COLO668 (cell line): ENCODE data around the gene PPM1G.

Experiments
- DNase-seq: peaks from one replicate; lab custom pipeline; 2025; ENCODE audit not compliant: unreplicated experiment; lab: John Stamatoyannopoulos, UW

The PPM1G gene

DNA sequence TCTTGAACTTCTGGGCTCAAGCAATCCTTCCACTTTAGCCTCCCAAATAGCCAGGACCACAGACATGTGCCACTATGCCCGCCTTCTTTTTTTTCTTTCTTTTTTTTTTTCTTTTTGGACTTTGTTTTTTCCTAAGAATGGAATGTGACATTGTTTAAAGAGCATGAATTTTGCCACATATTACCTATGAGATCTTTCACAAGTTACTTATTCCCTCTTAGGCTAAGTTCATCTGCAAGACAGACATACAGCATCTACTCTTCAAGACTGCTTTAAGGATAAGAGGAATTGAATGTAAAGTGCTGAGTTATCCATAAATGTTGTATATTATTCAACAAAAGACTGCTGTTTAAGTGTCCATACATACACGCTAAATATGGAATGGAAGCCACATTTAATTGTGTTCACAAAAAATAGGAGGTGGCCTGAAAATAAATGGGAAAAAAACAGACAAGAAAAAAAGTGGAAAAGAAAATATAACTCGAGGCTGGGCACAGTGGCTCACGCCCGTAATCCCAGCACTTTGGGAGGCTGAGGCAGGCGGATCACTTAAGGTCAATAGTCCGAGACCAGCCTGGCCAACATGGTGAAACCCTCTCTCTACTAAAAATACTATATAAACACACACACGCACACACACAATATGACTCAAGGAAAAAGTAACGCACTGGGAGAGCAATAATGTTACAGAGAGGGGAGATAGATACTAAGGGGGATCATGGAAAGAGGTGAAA is 3.2 kb upstream of the PPM1G start:
- no peak for DNase-seq

DNA sequence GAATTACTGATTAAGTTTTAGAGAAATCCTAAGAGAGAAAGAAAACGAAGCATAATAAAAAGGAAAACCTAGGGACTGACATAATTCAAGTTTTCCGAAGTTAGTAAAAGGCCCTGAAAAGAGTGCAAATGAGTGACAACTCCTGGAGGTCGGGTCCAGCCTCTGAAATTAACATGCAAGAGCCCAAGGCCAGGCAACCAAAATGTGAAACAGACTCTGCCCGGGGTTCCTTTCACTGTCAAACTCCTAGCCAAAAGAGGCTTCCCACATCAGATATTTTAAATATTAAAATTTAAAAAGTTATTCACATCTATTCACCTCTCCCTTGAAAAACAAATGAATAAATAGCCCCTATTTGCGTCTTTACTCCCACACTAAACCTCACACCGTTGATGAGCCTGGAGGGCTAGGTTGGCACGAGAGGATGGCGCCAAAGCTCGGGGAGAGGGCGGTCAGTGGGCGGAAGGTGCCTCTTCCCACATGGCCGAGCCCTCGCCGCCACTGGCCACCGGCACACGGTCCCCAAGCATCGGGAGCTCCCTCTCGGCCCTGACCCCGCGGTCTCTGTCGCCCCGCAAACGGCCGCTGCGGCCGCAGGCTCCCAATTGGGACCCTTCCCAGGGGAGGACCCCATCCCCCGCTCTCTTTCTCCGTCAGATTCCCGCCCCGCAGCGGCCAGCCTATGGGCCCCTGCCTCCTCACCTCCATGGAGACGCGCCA is 630 bp downstream of the PPM1G start:
- DNase-seq, result peak; percentile 64

DNA sequence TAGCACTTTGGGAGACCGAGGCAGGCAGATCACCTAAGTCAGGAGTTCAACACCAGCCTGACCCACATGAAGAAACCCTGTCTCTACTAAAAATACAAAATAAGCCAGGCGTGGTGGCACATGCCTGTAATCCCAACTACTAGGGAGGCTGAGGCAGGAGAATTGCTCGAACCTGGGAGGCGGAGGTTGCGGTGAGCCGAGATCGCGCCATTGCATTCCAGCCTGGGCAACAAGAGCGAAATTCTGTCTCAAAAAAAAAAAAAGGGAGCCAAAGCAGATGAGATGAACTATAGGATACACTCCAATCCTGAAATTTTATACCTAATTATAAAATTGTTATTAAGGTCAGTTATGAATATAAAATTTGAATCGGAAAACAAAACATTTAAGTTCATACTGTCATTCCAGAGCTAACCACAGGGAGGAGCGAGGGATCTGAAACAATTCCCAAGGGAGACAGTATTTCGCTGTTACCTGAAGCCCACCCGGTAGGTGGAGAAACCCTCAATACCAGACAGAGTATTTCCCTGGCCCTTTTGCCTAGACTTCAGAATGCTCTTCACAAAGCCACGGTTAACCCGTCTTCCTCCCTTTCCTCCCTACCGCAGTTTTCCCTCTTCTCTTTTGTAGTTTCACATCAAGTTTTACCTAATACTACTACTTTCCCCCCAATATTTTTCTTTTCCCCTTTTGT is 1.4 kb downstream of the PPM1G start:
- DNase-seq, result peak; percentile 37

DNA sequence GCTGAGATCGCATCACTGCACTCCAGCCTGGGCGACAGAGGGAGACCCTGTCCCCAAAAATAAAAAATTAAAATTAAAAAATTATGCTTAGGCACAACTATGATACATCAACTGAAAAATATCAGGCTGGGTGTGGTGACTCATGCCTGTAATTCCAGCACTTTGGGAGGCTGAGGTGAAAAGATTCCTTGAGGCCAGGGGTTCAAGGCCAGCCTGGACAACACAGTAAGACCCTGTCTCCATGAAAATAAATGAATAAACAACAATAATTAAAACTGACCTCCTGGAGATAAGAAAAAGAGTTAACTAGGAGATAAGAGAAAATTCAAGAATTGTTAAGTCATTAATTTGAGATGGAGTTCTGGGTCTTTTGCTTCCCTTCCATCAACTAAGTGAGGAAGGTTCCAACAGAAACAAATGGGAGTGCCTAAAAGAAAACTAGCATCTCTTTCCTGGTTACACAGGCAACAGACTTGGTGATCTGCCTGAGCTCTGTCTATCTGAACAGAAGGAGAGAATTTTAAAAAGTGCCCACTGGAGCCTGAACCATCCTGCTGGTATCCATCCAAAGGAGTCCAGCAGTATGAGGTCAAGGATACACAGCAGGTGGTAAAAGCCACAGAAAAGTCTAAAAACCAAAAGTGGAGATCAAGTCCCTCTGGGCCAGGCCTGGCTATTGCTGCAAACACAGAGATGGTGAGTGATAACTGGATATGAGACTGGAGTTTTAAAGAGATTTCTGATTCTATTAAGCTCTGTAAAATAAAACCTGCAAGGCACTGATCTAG is 8.8 kb downstream of the PPM1G start:
- no peak for DNase-seq

DNA sequence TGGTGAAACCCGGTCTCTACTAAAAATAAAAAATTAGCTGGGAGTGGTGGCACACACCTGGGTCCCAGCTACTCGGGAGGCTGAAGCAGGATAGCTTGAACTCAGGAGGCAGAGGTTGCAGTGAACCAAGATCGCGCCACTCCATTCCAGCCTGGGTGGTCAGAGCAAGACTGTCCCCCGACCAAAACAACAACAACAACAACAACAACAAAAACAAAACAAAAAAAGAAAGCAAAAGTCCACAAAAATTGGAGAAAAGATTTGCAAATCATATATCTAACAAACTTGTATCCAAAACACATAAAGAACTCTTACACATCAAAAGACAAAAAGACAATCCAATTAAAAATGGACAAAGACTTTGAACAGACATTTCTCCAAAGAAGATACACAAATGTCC is 10.4 kb downstream of the PPM1G start:
- no peak for DNase-seq

DNA sequence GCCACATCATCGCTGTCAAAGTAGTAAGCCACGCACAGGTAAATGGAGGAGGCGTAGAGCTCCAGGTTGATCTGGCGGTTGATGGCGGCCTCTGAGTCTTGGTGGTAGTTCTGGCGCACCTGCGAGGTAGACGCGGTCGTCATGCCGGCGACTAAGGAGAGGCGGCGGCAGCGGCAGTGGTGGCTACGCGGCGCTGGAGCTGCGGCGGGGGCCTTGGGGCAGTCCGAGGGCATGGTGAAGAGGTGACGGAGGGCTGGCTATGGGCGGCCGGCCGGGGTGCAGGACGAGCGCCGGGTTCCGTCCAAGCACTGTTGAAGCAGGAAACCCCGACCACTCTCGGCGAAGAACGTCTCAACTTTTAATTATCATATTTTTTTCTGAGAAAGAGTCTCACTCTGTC is 16.2 kb downstream of the PPM1G start:
- no peak for DNase-seq

DNA sequence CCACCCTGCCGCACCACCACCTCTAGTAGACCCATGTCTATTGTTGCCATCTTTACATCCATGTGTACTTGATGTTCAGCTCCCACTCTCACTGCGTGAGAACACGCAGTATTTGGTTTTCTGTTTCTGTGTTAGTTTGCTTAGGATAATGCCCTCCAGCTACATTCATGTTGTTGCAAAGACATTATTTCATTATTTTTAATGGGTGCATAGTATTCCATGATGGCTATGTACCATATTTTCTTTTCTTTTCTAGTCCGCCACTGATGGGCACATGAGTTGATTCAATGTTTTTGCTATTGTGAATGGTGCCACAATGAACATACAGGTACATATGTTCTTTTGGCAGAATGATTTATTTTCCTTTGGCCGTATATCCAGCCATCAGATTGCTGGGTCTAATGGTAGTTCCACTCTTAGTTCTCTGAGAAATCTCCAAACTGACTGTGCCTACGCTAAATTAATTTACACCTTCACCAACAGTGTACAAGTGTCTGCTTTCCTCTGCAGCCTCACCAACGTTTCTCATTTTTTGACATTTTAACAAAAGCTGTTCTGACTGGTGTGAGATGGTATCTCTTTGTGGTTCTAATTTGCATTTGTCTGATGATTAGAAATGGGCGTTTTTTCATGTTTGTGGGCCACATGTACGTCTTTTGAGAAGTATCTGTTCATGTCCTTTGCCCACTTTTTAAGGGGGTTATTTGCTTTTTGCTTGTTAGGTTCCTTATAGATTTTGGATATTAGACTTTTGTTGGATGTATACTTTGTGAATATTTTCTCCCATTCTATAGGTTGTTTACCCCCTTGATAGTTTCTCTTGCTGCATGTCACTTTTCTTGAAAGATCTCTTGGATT is 18.3 kb downstream of the PPM1G start:
- DNase-seq, result no peak

DNA sequence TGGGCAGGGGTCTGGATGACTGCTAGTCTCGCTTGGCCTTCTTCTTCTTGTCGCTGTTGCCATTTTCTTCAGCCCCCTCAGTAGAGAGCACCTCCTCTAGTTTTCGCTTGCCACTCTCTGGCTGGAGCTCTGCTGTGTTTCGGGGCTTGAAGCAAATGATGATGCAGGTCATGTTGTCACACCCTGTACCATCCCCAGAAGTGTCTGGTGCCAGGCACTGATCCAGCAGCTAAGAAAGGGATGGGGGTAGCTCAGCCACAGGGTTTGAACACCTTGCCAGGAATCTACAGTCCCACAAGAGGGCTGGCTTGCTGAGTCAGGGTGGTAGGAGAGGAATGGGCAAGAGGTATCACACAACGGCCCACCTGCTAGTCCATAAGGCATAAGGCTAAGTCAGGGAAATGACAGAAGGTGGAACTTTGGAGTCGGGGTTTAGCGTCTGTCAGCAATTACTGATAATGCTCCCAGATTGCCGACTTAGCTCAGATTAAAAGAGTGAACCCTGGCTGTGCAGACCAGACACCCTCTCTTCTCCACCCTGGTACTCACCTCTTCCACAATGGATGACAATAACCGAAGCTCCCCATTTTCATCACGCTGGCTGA is 27.7 kb downstream of the PPM1G start:
- DNase-seq, result no peak

DNA sequence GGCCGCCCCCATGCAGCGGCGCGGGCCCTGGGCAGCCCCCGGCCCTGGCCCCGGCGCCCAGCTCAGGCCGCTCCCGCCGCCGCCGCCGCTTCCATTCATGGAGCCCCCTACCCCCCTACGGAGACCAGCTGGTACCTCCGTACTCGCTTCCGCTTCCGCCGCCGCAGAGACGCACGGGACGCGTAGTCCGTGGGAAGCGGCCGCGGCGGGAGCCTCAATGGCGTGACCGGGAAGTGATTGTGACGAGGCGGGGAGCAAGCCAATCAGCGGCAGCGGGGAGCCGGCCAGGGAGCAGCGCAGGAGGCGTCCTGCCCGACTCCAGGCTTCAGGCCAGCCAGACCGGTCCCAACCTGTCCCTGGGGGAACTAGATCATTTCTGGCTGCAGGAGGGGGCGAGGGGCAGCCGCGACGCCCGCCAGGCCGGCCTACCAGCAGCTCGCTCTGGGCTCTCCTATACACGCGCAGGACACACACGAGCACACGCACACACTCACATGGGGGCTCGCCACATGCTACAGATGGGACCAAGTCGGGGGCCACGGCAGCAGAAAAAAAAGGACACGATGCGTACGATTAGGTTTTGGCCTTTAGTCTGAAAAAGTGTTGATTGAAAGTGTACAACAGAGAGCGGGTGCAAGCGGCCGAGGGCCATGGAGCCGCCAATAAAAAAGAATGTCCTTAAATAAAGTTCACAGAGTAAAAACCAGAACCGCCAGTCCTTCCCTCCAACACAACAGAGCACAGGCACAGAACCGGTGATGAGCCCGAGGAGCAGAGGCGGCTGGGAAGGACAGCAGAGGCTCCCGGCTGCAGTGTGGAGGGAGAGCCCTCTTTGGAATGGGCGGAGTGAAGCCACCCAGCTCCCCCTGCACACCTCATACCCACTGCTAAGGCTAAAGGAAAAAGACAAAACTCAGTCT is 28.5 kb downstream of the PPM1G start, which contains the start of gene ZNF513:
Gene ZNF513, minus strand, starts transcription at position 109 of the 920 bp plus-strand sequence. CDS start 208 bp downstream, outside the sequence.
- DNase-seq, result peak; percentile 95

DNA sequence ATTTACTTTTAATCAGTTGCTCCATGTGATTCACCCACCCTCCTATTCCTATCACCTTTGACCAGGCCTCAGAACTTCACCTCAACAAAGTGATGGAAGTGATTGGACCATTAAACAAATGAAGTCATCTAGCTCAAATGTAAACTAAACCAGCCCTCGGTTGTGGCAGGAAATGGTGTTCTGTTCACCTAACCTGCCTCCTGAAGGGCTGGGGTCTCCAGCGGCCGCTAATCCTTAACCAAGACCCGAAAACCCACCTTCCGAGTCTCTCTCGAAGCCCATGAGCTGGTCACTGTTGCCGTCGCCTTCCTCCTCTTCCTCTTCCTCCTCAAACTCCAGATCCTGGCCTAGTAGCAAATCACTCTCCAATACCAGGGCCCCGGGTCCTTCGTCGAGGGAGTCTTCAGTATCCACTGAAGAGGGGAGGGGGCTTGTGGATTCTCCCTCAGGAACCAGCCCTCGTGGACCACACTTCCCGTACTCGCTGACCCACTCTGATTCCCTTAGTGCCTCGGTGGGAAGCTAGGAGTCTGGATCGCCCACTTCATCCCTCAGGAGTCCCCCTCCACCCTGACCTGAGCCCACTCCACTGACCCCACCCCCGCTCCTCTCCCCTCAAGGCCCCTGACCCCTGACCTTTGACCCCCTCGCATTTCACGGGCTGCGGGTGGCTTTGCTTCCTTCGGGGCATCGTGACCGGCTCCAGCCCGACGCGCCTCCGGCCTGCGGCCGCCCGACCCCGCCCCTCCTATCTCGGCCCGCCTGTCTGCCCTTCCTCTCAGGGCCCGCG is 29.4 kb downstream of the PPM1G start:
- DNase-seq, result no peak

DNA sequence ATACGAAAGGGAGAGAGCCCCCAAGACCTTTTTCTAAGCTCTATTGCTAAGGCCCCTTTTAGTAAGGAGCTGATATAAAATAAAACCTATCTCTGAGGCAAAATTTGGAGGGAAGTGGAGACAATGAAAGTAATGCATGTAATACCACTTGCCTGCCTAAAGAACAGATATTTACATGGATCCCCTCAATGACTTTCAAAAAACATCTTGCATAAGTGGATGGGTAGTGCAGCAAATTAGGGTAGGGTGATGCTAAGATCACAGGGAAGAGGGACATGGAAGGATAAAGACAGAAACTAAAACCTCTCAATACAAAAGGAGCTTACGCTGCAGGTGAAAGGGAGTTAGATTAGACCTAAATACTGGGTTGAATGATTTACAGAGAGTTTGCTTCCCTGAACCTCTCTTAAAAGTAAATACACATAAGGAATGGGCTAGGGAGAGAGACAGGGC is 30.0 kb downstream of the PPM1G start:
- DNase-seq, result no peak

DNA sequence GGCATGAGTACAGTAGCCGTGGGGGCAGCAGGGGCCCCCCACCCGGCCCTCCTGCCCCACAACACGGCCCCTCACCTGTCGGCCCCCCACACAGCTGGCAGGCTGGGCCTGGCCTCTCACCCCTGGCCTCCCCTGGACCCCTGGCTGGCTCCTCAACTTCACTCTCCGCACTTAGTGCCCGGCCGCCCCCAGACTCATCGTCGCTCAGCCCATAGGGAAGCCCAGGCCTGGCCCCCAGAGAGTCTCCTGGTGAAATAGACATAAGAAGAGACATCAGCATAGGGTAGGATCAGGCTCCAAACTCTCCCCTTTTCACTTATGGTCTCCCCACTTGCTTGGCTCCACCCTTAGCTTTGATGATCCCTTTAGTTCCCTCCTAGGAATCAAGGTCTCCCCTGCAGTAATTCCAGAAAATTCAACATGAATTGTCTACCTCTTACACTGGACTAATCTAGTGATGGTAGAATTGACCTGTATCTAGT is 30.5 kb downstream of the PPM1G start:
- DNase-seq, result no peak

DNA sequence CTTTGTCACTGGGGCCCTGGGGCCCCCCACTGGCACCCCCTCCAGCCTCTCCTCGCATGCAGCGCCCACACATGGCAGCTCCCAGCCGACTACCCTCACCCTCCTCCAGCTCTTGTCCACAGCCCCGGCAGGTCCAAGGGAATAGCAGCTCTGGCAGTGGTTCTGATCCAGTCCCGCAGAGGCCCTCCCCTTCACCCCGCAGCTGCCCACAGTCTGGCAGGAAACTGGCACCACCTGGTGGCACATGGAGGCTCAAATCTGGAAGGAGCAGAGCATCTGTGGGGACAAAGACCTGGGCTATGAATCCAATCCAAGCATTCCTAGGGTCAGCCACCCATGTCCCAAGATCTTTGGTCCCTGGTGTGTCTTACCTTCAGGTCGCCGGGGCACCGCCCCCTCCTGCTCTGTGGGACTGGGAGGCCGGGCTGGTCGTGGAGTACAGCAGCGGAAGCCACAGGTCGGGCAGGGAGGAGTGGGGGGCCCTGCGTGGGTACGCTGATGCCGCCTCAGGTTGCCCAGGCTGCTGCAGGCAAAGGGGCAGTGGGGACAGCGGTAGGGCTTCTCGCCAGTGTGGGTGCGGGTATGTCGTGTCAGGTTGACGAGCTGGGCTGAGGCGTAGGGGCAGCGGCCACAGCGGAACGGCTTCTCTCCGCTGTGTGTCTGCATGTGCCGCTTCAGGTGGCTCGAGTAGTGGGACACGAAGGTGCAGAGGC is 31.1 kb downstream of the PPM1G start:
- no peak for DNase-seq

DNA sequence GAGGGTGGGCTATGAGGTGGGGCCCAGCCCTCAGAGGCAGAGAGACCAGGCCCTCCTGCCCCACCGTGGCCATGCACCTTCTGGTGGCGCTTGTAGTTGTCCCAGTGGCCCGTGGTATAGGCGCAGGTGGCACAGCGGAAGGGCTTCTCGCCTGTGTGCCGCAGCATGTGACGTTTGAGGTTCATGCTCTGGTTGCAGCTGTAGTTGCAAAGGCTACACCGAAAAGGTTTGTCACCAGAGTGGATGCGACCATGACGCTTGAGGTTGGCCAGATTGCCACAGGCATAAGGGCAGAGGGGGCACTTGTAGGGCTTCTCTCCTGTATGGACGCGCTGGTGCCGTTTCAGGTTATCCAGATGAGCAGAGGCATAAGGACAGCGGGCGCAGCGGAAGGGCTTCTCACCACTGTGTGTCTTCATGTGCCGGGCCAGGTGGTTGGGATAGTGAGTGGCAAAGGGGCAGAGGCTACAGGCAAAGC is 31.7 kb downstream of the PPM1G start:
- DNase-seq, result no peak

DNA sequence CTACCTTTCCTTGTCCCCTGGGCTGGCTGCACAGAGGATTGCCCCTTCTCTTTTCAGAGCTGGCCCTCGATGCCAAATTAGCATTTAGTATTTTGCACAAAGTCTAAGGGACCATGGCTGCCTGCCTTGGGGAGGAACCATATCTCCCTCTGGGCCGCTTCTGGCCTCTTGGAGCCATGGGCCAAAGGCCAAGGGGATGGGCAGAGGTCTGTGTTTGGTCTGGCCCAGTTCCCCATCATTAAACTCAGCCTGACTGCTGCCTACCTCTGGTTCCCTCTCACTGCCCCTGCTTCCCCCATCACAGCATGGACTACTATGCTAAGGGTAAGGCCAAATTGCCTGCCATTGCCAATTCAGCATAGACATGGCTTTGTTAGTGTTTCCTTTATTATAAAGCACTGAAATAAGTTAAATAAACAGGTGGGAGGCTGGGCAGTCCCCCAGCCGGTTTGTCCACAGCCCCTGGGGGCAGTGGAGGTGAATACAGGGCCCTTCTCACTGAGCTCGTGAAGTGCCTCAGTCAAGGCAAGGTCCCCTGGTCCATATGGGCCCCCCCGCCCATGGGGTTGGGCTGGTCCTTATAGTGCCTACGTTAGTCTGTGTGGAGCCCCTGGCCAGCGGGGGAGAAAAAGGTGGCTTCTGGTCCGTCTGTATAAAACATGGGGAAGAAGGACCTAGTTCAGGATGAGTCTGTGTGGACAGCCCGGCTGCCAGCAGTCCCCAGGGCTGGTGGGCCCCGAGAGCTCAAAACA is 32.3 kb downstream of the PPM1G start:
- no peak for DNase-seq

DNA sequence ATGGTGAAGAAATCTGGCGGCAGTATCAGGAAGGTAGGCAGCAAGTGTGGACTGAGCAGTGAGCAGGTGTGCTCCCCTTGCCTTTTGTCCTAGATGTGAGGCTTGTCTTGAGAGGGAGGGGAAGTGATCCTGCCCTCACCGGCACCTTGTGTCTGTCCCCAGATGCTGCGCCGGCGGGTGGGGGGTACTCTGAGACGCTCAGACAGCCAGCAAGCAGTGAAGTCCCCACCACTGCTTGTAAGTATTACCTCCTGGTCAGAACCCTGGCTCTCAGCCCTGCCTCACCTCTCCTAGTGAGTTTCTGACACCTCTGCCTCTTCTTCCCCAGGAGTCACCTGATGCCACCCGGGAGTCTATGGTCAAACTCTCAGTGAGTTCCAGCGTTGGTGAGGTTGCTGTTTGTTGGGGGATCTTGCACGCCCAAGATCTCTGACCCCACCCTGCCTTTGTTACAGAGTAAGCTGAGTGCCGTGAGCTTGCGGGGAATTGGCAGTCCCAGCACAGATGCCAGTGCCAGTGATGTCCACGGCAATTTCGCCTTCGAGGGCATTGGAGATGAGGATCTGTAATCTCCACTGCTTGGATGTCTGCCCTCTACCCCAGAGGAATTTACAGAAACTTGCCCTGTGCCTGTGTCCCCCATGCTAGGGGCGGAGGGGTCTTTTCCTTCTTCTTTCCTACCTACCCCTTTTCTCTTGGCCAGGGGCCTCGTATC is 33.1 kb downstream of the PPM1G start:
- DNase-seq, result no peak
